Activated CD4-positive, alpha-beta T cell treated with anti-CD3 and anti-CD28 coated beads, Interleukin-2, Interleukin-6, amounts not matched to agents 100 ng/mL and 50 ng/mL, durations not matched to agents 16 hours and 8 hours (primary cell): Measurements from ENCODE around the gene GSK3A.
A peak's percentile ranks its signal among the peaks of the same experiment; 100 is the strongest.

Source experiments
- DNase-seq: peaks from one replicate; pipeline ENCODE4 v3.0.0-alpha.2; 2020

The GSK3A gene

DNA sequence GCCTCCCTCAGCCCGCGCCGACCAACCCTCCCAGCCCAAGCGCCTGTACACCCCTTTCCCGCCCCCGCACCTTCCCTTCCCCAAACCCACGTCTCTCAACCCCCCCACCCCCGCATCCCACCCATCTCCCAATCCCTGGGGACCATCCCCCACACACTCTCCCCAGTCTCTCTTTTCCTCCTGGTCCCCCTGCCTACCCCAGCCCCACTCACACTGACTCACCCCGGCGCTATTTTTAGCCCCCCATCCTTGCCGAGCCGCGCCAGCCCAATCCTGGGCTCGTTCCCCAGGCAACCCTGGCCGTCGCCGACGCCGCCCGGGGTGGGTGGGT lies 38.4 kb upstream of the GSK3A start:
- no peak for DNase-seq

- DNase-seq: peak; percentile 97
These were observed 37.8 kb upstream of the GSK3A start for GRCh38 chr19:42279902-42280814.

DNA sequence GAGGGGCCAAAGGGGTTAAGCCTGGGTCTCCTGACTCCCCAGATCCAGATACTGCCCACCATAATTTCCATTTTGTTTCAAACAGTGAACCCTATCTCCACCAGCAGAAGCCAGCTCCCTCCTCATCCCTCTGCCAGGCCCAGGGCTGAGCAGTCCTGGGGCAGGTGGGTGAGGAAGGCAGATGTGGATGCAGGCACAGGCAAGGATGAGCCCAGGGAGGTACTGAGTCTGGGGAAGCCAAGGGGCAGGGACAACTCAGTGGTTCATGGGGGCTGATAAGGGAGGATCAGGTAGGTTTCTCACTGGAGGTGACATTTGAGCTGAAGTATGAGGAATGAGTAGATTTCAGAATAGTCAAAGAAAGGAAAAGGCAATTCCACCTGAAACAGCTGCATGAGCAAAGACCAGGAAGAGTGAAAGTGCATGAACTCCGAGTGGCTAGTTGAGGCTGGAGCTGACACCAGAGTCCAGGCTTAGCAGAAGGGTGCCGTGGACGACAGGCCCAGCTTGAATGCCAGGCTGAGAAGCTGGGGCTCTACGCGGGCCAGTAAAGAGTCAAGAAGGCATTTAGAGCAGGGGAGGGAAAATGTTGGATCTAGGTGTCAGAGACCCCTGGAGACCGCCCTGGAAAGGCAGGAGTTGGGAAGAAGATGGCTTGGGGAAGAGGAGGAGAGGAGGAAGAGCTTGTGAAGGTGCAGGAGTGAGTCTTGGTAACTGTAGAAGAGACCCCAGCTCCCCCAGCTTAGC lies 36.9 kb upstream of the GSK3A start:
- no peak for DNase-seq

- no peak for DNase-seq
These were observed 36.2 kb upstream of the GSK3A start for GRCh38 chr19:42278452-42279154.

DNA sequence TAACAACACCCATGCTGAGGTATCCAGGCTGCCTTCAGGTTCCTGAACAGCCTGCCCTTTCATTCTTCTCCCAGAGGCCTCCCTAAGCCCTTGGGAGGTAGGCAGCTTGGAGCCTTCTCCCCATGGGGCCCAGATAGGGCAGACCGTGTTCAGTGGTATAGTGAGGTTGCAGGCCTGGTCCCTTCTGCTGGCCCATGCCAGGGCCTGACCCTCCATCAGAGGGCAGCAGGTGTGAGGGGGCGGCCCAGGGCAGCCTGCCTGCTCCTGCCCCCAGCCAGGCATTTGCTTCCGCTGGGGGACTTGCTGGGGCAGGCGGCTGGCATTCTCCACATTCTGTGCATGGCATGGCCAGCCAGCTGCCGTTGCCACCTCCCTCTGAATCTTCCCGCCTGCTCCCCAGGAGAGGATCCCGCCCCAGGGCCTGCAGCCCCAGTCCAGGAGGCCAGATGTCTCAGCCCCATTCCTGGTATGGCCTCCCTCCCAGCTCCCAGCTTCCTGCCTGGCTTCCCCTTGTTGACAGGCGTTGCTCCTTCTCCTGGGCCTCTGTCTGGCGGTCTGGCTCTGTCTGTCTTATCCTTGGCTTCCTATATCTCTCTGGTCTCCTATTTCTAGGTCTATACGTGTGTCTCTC lies 35.5 kb upstream of the GSK3A start:
- DNase-seq: no peak

GRCh38 chr19:42276821-42277220 lies 34.4 kb upstream of the GSK3A start:
- peak; percentile 78 for DNase-seq

DNA sequence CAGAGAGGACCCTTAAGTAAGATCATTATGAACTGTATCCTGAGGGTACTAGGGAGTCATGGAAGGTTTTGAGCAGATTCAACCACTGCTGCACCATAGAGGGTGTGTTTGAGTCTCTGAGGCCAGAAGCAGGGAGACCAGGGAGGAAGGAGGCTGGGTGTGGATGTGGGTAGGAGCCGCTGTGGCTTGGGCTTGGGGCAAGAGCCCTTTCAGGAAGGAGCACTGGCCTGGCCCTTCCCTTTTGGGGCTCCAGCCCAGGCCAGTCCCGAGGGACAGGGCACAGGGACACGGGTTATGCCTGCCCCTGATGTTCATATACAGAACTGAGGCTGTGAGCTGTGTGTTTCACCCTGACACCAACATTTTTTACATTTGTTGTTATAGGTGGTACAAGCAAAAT lies 33.9 kb upstream of the GSK3A start:
- no peak for DNase-seq

- no peak for DNase-seq
These were observed 33.1 kb upstream of the GSK3A start for GRCh38 chr19:42275517-42275916.

- DNase-seq: no peak
These were observed 32.7 kb upstream of the GSK3A start for GRCh38 chr19:42275103-42275502.

DNA sequence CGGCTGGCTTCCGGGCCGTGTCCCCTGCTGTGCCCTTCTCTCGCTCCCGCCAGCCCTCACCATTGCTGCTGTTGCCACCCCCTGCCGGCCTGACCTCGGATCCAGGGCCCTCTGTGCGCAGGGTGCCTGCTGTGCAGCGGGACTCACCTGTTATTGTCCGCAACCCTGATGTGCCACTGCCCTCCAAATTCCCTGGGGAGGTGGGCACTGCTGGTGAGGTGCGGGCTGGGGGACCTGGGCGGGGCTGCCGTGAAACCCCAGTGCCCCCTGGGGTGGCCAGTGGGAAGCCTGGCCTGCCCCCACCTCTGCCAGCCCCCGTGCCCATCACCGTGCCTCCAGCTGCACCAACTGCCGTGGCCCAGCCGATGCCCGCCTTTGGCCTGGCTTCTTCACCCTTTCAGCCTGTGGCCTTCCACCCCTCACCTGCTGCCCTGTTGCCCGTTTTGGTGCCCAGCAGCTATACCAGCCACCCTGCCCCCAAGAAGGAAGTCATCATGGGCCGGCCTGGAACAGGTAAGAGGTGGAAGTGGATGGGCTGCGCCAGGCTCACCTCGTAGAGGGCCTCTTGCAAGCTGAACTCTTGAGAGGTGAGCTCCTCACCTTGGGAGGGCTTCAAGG lies 31.8 kb upstream of the GSK3A start:
- no peak for DNase-seq

DNA sequence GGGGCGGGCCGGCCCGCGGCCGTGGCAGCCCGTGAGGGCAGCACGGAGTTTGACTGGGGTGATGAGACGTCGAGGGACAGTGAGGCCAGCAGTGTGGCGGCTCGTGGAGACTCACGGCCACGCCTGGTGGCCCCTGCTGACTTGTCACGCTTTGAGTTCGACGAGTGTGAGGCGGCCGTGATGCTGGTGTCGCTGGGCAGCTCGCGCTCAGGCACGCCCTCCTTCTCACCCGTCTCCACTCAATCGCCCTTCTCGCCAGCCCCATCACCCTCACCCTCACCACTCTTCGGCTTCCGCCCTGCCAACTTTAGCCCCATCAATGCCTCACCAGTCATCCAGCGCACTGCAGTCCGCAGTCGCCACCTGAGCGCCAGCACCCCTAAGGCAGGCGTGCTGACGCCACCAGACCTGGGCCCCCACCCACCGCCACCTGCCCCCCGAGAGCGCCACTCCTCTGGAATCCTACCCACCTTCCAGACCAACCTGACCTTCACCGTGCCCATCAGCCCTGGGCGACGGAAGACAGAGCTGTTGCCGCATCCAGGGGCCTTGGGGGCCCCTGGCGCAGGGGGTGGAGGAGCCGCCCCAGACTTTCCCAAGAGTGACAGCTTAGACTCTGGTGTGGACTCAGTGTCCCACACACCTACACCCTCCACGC lies 31.1 kb upstream of the GSK3A start:
- no peak for DNase-seq

- DNase-seq: no peak
These were observed 30.6 kb upstream of the GSK3A start for GRCh38 chr19:42272989-42273406.

- DNase-seq: no peak
These were observed 30.1 kb upstream of the GSK3A start for GRCh38 chr19:42272535-42272897.

DNA sequence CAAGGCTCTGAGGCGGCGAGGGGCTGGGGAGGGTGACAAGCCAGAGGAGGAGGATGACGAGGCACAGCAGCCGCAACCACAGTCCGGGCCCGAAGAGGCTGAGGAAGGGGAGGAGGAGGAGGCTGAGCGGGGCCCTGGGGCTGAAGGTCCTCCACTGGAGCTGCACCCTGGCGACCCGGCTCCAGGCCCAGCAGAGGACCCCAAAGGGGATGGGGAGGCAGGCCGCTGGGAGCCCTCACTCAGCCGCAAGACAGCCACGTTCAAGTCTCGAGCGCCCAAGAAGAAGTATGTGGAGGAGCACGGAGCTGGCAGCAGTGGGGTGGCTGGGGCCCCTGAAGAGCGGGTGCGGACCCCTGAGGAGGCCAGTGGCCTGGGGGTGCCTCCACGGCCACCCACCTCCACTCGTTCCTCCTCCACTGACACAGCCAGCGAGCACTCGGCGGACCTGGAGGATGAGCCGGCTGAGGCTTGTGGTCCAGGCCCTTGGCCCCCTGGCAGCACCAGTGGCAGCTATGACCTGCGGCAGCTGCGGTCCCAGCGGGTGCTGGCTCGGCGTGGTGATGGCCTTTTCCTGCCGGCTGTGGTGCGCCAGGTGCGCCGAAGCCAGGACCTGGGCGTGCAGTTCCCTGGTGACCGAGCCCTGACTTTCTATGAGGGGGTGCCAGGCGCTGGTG lies 29.6 kb upstream of the GSK3A start:
- no peak for DNase-seq

DNA sequence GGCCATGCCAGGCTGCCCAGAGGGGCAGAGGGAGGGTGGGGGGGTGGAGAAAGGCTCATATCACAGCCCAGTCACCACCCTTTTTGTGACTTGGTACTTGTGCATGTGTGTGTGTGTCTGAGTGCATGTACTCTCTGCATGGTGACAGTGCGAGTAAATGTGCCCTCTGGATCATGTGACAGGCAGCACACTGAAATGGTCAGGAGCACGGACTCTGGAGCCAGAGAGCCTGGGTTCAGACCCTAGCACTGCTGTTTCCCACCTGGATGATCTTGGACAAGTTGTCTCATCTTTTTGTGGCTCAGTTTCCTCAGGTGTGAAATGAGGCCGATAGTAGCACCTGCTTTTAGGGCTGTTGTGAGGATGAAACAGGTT lies 28.6 kb upstream of the GSK3A start:
- no peak for DNase-seq

- peak; percentile 78 for DNase-seq
These were observed 28.1 kb upstream of the GSK3A start for GRCh38 chr19:42270346-42271044.

GRCh38 chr19:42269478-42270345 lies 27.3 kb upstream of the GSK3A start:
- DNase-seq: no peak

DNA sequence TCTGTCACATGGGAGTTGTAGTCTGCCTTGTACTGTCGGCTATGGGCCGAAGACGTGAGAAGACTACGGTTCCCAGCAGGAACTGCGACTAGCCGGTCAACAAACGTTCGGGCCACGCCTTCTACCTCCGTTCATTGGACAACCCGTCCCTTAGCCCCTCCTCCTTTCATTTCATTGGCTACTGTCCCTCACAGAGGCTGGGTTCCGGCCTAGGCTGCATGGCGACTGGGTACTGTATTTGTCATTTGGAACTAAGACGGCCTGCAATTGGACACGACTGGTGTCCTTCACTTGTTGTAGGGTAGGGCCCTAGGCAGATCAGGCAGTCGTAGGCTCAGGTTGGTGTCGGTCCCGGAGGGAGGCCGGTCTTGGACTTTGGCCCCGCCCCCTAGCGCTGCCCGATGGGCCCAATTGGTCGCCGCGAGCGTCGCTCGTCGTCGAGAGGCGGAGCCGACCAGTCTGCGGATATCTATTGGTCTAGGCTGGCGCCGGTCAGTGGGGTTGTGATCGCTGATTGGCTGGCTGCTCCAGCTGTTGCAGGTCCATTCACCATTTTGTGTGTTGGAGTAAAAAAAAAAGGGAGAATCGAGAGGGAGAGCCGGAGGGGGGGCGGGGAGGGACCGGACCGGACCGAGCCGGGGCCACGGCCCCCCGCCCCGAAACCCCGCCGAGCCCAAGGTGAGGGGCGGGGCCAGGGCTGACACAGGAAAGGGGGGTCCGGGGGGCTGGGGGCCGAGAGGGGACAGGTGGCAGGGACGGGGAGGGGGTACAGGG lies 26.5 kb upstream of the GSK3A start, which contains the start of gene CIC:
Gene CIC, plus strand, starts transcription at position 549 of the 774 bp plus-strand sequence. CDS start 2,532 bp downstream, outside the sequence.
- peak; percentile 100 for DNase-seq

- DNase-seq: peak; percentile 100
These were observed 25.8 kb upstream of the GSK3A start for GRCh38 chr19:42268142-42268703.
